Measurements from ENCODE around the gene SLC22A16.
"Not testable (repeated sequence)": the region's sequence is repeated elsewhere in the genome, so short reads cannot be mapped to it uniquely, and the experiment has no call there.

SLC22A16 gene

GRCh38 chr6:110488606-110489190 lies 12.3 kb upstream of the SLC22A16 start:
- DNase-seq: no peak

DNA sequence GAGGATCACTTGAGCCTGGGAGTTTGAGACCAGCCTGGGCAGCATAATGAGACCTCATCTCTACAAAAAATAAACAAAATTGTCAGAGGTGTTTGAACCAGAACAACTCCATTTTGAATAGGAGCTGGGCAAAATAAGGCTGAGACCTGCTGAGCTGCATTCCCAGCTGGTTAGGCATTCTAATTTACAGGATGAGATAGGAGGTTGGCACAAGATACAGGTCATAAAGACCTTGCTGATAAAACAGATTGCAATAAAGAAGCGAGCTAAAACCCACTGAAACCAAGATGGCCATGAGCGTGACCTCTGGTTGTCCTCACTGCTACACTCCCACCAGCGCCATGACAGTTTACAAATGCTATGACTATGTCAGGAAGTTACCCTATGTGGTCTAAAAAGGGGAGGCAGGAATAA lies 11.6 kb upstream of the SLC22A16 start:
- not testable (repeated sequence) for DNase-seq

- no peak for DNase-seq
These were observed 10.3 kb upstream of the SLC22A16 start for GRCh38 chr6:110486756-110487155.

- no peak for DNase-seq
These were observed 9.1 kb upstream of the SLC22A16 start for GRCh38 chr6:110485491-110485890.

DNA sequence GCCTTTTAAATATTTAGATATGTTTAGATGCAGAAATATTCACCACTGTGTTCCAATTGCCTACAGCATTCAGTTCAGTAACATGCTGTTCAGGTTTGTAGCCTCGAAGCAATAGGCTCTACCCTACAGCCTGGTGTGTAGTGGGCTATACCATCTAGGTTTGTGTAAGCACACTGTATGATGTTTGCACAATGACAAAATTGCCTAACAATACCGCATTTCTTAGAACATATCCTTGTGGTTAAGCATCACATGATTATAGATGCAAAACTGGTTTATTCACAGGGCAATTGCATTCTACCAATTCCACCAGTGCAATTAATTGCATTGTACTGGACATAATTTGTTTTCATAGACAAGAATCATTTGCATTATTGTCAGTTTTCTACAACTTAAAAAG lies 7.9 kb upstream of the SLC22A16 start:
- no peak for DNase-seq

DNA sequence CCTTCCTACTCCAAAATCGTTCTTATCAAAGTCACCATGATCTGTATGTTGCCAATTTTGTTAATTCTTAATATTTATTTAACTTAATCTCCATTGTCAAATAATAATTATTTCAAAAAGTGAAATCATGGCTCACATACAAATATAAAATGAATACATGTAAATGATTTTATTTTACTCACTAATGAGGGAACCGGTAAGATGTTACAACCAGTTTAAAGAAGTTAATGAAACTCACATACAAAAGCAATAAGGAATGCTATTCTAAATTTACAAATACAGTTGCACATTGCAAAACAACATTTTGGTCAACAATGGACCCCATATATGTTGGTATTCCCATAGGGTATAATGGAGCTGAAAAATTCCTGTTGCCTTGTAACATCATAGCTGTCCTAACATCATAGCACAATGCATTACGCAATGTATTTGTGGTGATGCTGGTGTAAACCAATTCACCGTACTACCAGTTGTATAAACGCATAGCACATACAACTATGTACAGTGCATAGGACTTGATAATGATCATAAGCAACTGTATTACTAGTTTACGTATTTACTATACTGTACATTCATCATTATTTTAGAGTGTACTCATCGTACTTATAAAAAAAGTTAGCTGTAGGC lies 6.5 kb upstream of the SLC22A16 start:
- no peak for DNase-seq

DNA sequence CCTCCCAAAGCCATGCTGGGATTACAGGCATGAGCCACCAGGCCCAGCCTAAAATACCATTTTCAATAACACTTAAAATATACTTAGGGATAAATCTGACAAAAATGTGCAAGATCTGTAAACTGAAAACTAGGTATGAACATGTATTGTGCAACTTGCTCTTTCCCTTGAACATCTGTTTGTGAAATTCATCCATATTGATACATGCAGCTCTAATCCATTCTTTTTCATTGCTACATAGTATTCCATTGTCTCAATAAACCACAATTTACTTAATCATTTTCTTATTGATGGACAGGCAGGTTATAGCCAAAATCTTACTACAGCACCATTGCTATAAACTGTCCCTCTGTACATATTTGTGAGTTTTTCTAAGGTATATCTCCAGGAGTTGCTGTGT lies 4.7 kb upstream of the SLC22A16 start:
- no peak for DNase-seq

GRCh38 chr6:110475066-110475653 lies 1.3 kb downstream of the SLC22A16 start:
- DNase-seq: peak in 1 of 2 experiments; percentile 17

GRCh38 chr6:110474500-110474899 lies 1.9 kb downstream of the SLC22A16 start:
- DNase-seq: no peak

DNA sequence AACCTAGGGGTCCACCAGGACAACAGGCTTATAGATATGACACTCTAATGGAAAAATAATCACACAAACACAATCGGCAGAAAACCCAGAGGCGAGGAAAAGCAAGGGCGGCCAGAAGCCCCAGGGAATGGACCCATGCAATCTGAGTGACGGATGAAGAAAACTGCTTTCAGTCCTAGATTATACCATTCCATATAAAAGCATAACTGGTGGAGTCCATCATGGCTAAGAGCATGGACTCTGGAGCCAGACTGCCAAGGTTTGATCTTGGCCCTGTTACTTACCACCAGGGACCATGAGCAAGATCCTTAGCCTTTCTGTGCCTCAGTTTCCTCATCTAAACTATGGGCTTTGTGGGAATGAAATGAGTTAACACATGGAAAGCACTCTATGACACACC lies 3.7 kb downstream of the SLC22A16 start:
- DNase-seq: no peak

GRCh38 chr6:110471726-110472365 lies 4.6 kb downstream of the SLC22A16 start:
- DNase-seq: no peak

GRCh38 chr6:110468731-110469130 lies 7.7 kb downstream of the SLC22A16 start:
- no peak for DNase-seq

- no peak for DNase-seq
These were observed 8.8 kb downstream of the SLC22A16 start for GRCh38 chr6:110467566-110468140.

GRCh38 chr6:110462884-110463481 lies 13.4 kb downstream of the SLC22A16 start:
- no peak for DNase-seq

GRCh38 chr6:110461376-110461775 lies 15.0 kb downstream of the SLC22A16 start:
- no peak for DNase-seq

DNA sequence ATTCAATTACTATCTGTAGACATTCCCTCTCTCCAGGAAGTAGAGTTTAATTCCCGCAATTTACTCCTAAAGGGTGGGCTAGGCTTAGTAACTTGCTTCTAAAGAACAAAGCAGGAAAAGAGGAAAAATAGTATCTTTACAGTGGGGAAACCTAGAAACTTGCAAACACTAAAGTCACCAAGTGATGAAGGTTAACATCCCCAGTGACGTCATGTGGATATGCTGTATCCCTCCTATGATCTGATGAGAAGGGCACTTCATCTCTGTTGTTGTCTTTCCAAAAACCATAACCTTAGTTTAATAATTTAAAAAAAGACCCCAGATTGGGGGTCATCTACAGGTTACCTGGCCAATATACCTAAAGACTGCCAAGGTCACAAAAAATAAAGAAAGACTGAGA lies 17.3 kb downstream of the SLC22A16 start:
- no peak for DNase-seq

DNA sequence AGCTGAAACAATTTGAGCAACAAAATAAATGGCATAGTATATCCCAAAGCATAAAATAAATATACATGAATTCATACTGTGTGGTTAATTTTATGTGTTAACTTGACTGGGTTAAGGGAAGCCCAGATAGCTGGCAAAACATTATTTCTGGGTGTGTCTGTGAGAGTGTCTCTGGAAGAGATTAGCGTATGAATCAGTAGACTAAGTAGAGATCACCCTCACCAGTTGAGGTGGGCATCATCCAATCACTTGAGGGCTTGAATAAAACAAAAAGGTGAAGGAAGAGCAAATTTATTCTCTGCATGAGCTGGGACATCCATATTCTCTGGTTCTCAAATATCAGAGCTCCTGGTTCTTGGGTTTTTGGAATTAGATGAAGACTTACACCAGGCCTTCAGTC lies 17.9 kb downstream of the SLC22A16 start:
- no peak for DNase-seq

DNA sequence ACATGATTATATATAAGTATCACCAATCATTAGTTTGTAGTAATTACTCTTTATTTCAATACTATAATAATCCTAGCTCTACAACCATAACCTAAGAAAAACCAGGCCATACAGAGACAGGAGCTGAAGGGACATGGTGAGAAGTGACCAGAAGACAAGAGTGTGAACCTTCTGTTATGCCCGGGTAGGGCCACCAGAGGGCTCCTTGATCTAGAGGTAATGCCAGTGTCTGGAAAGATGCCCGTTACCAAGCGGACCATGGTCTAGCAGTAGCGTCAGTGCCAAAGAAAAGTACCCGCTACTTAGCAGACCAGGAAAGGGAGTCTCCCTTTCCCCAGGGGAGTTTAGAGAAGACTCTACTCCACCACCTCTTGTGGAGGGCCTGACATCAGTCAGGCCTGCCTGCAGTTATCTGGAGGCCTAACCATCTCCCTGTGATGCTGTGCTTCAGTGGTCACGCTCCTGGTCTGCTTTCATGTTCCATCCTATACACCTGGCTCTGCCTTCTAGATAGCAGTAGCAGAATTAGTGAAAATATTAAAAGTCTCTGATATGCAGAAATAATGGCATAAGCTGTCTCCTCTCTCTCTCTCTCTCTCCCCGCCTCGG lies 18.7 kb downstream of the SLC22A16 start:
- DNase-seq: peak in 1 of 2 experiments; percentile 41

GRCh38 chr6:110456694-110457093 lies 19.7 kb downstream of the SLC22A16 start:
- no peak for DNase-seq

DNA sequence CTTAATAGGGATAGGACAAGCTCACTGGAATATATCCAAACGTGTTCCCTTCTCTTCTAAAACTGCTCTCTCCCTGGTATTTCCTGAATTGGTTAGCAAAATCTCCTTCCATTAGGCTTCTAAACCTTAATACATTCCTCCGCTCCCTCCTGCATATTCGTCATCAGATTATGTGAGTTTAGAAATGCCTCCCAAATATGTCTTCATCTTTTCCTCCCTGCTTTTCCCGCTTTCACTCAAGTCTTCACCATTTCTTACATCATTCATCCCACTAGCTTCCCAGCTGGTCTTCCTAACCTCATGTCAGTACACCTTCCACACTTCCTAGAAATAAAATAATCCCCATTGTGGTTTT lies 26.9 kb downstream of the SLC22A16 start:
- no peak for DNase-seq

DNA sequence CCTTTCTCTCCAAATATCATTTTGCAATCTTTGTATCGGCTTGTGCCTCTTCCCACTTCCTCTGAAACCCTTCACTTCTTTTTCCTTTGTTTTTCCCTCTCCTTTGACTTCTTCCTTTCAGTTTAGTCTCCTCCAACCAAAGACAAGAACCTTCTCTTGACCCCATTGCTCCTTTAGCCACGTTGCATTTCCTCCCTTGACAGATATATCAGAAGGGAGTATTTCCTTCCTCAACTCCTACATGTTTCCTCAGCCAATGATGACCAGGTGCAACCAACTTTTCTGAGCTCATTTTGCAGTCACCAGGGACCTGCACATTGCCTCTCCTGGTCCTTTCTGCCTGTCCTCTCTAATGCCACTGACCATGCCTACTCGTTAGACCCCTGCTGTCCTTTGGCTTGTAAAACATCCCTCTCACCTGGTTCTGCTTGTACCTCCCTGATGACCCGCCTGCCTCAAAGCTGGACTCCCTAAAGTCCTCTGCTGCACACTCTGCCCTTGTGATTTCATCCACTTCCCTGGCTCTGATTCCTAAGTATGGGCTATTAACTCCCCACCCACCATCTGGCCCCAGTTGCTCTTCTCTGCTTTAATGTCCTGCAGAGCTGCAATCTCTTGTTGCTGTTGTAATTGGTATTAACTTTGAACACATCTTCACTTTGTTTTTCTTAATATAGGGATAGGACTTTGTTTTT lies 27.4 kb downstream of the SLC22A16 start:
- no peak for DNase-seq

- no peak for DNase-seq
These were observed 28.7 kb downstream of the SLC22A16 start for GRCh38 chr6:110447761-110448160.

All from activated T-cell treated with anti-CD3 and anti-CD28 coated beads, Interleukin-2, amount 50 U/mL, for 48 hours (primary cell).